Measurements from ENCODE around the gene KRT5.

DNA sequence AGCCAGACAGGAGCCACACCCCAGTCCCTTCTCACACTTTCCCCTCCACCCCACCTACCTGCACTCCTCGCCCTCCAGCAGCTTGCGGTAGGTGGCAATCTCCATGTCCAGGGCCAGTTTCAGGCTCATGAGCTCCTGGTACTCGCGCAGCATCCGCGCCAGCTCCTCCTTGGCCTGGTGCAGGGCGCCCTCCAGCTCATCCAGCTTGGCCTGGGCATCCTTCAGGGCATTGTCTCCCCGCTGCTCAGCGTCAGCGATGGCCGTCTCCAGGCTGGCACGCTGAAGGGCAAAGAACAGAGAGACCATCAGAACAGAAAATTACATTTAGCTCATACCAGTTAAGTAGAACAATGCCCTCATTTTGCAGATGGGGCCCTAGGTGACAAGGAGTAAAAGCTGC is 47.9 kb upstream of the KRT5 start:
- TF ChIP-seq JUN (CRISPR knock-in tag; IDR thresholded peaks at IDR 0.05) (no peak), MAFK (conservative IDR thresholded peaks at IDR 0.05 in 1 of 2, IDR thresholded peaks at IDR 0.05 in 1 of 2; ENCODE audit: low read length in 2 of 2) (no peak), ZNF713 (CRISPR knock-in tag; IDR thresholded peaks at IDR 0.05) (no peak), ZBTB7A (CRISPR knock-in tag; IDR thresholded peaks at IDR 0.05) (no peak), TAF1 (CRISPR knock-in tag; IDR thresholded peaks at IDR 0.05) (no peak), NFIC (IDR thresholded peaks at IDR 0.05; ENCODE audit: low read length) (no peak), SIN3A (IDR thresholded peaks at IDR 0.05; ENCODE audit: borderline replicate concordance, low read depth, low read length) (no peak), ZNF12 (CRISPR knock-in tag; IDR thresholded peaks at IDR 0.05) (no peak), POLR2A (IDR thresholded peaks at IDR 0.05; ENCODE audit: insufficient read depth in 1 of 2, low read depth in 2 of 2, low read length in 2 of 2) (no peak), NR2C2 (CRISPR knock-in tag; IDR thresholded peaks at IDR 0.05; ENCODE audit: borderline replicate concordance) (no peak)
- TF ChIP-seq, protein P1, sequence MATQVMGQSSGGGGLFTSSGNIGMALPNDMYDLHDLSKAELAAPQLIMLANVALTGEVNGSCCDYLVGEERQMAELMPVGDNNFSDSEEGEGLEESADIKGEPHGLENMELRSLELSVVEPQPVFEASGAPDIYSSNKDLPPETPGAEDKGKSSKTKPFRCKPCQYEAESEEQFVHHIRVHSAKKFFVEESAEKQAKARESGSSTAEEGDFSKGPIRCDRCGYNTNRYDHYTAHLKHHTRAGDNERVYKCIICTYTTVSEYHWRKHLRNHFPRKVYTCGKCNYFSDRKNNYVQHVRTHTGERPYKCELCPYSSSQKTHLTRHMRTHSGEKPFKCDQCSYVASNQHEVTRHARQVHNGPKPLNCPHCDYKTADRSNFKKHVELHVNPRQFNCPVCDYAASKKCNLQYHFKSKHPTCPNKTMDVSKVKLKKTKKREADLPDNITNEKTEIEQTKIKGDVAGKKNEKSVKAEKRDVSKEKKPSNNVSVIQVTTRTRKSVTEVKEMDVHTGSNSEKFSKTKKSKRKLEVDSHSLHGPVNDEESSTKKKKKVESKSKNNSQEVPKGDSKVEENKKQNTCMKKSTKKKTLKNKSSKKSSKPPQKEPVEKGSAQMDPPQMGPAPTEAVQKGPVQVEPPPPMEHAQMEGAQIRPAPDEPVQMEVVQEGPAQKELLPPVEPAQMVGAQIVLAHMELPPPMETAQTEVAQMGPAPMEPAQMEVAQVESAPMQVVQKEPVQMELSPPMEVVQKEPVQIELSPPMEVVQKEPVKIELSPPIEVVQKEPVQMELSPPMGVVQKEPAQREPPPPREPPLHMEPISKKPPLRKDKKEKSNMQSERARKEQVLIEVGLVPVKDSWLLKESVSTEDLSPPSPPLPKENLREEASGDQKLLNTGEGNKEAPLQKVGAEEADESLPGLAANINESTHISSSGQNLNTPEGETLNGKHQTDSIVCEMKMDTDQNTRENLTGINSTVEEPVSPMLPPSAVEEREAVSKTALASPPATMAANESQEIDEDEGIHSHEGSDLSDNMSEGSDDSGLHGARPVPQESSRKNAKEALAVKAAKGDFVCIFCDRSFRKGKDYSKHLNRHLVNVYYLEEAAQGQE (IDR thresholded peaks at IDR 0.05; ENCODE audit: borderline replicate concordance in 1 of 2, low read depth in 1 of 2, low read length in 2 of 2) = no peak
- TF ChIP-seq, protein P2, sequence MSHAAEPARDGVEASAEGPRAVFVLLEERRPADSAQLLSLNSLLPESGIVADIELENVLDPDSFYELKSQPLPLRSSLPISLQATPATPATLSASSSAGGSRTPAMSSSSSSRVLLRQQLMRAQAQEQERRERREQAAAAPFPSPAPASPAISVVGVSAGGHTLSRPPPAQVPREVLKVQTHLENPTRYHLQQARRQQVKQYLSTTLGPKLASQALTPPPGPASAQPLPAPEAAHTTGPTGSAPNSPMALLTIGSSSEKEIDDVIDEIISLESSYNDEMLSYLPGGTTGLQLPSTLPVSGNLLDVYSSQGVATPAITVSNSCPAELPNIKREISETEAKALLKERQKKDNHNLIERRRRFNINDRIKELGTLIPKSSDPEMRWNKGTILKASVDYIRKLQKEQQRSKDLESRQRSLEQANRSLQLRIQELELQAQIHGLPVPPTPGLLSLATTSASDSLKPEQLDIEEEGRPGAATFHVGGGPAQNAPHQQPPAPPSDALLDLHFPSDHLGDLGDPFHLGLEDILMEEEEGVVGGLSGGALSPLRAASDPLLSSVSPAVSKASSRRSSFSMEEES (CRISPR knock-in tag; IDR thresholded peaks at IDR 0.05) = no peak
- TF ChIP-seq, protein P3, sequence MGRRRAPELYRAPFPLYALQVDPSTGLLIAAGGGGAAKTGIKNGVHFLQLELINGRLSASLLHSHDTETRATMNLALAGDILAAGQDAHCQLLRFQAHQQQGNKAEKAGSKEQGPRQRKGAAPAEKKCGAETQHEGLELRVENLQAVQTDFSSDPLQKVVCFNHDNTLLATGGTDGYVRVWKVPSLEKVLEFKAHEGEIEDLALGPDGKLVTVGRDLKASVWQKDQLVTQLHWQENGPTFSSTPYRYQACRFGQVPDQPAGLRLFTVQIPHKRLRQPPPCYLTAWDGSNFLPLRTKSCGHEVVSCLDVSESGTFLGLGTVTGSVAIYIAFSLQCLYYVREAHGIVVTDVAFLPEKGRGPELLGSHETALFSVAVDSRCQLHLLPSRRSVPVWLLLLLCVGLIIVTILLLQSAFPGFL (CRISPR knock-in tag; IDR thresholded peaks at IDR 0.05) = no peak
- TF ChIP-seq, protein P4, sequence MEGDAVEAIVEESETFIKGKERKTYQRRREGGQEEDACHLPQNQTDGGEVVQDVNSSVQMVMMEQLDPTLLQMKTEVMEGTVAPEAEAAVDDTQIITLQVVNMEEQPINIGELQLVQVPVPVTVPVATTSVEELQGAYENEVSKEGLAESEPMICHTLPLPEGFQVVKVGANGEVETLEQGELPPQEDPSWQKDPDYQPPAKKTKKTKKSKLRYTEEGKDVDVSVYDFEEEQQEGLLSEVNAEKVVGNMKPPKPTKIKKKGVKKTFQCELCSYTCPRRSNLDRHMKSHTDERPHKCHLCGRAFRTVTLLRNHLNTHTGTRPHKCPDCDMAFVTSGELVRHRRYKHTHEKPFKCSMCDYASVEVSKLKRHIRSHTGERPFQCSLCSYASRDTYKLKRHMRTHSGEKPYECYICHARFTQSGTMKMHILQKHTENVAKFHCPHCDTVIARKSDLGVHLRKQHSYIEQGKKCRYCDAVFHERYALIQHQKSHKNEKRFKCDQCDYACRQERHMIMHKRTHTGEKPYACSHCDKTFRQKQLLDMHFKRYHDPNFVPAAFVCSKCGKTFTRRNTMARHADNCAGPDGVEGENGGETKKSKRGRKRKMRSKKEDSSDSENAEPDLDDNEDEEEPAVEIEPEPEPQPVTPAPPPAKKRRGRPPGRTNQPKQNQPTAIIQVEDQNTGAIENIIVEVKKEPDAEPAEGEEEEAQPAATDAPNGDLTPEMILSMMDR (CRISPR knock-in tag; IDR thresholded peaks at IDR 0.05) = no peak
